Endometrial microvascular endothelial cells (primary cell): ENCODE measurements around the gene PIK3CA. TPM values are rescaled to one million over a fixed set of nuclear protein-coding genes. Genes with fewer than 3 reads are reported as not detected.

Experiments
- in situ Hi-C: cut with HindIII; loops from 2 replicates; pipeline ENCODE4 v1.10.0; 2017; ENCODE audit warnings: low sequenced_read_pairs, low pct_unique_long_range_greater_than_20kb; ENCODE audit errors: inconsistent ontology term
- total RNA-seq: library from RNA; depleted of rRNA; stranded (reverse); fragments of >200 nt; gene quantifications from one replicate; pipeline ENCODE4 v1.2.3, GENCODE V29; 2015; ENCODE audit errors: inconsistent ontology term

Gene PIK3CA
- total RNA-seq, 1 donor from 2014 or later: 27.9 TPM

- in situ Hi-C loops: no loop called here
These were observed 131.0 kb downstream of the PIK3CA start for GRCh38 chr3:179278932-179279693.

DNA sequence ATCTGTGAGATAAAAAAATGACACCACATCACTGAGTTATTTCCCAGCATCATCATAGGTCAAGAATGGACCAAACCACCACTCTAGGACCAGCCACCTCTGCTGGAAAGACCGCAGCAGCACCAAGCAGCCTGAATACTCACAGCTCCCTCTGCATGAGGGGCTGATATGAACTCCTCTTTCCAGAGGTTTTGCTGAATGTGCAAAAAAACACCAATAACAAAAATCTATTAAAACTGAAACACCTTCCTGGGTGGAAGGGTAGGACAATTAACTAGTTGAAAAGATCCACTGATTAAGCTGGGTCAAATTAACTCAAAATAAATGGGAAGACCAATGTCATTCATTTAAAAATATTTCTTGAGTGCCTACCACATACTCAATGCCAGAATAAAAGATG is 131.7 kb downstream of the PIK3CA start:
- in situ Hi-C loops: no loop called here

DNA sequence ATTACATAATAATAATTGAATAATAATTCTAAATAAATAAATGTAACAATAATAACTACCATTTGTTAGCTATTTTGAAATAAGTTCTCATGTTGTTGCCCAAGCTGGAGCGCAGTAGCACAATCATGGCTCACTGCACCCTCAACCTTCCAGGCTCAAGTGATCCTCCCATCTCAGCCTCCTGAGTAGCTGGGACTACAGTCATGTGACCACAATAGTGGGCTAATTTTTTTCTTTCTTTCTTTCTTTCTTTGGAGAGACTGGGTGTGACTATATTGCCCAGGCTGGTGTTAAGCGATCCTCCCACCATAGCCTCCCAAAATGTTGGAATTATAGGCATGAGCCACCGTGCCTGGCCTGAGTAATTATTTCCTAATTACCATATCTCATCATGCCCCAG is 133.7 kb downstream of the PIK3CA start:
- in situ Hi-C loops: no loop called here

- in situ Hi-C loops: no loop called here
These were observed 138.2 kb downstream of the PIK3CA start for GRCh38 chr3:179286331-179286730.

GRCh38 chr3:179288845-179289244 is 140.7 kb downstream of the PIK3CA start:
- in situ Hi-C loops: no loop called here

- in situ Hi-C loops: no loop called here
These were observed 141.1 kb downstream of the PIK3CA start for GRCh38 chr3:179289295-179289694.

Other genes starting within 250 kb of the PIK3CA start
- gene ZMAT3, start 76.5 kb upstream of the PIK3CA start, total RNA-seq: 25.4 TPM
- 3.1 TPM for gene KCNMB3, start 102.8 kb downstream of the PIK3CA start, total RNA-seq
- 40.7 TPM for gene ZNF639, start 174.7 kb downstream of the PIK3CA start, total RNA-seq
- 38.5 TPM for gene MFN1, start 199.4 kb downstream of the PIK3CA start, total RNA-seq